SKM-1 treated with dmso at 0.1 percent for 144 hours (cell line): ENCODE results near the gene FPR3.
"Not testable (repeated sequence)": the region's sequence is repeated elsewhere in the genome, so short reads cannot be mapped to it uniquely, and the experiment has no call there.

Source experiments
- DNase-seq: peaks from one replicate; lab custom pipeline; 2025; ENCODE audit not compliant: unreplicated experiment; lab: John Stamatoyannopoulos, UW

The FPR3 gene

DNA sequence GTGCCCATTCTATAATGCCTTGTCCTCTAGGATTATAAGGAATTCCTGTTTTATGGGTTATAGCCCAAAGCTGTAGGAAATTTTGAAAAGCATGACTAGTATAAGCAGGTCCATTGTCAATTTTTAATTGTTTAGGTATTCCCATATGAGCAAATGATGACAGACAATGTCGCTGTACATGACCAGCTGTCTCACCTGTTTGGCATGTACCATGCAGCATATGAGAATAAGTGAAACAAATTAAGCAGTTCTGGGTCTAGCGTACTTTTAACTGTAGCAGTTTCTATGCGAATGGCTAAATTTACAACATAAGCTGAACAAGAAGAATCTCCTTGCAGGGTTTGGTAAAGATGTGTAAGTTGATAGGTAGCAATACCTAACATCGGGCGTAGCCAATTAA, 11.6 kb downstream of the FPR3 start:
- not testable (repeated sequence) for DNase-seq

DNA sequence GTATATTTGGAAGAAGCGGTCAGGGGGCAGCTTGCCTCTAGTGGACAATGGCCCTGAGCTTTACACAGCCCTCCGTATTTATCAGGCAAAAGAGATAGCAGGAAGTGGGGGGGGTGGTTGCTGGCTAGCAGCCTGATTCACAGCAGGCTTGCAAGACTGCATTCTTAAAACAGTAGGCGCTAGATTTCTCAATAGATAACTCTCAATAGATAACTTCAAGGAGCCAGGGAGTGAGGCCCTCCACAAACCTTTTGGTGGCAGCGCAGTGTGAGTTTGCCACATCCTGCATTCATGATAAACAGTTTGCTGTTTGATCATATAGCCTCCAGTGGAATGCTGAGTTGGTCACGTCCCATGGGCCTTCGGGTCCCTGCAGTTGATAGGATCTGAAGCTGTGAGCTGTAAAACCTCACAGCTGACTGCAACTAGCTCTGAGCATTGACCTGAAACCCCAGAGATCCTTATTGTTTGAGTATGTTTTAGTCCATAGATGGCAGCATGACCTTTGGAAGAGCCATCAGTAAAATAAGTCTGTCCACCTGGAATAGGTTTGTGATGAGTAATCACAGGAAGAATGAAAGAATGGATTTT, 12.2 kb downstream of the FPR3 start:
- peak; percentile 40 for DNase-seq

DNA sequence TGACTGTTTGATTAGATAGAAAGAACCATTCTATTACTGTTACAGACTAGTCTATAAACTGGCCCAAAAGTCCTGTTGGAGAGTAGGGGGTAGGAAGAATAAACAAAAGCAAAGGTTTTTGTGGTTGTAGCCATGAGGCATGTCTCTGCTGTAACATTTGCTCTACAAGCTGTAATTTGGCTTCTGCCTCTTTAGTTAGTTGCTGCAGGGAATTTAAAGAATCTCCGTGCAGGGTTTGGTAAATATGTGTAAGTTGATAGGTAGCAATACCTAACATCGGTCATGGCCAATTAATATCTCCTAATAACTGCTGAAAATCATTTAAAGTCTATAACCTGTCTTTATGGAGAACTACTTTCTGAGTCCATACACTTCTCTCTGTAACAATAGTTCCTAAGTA, 13.0 kb downstream of the FPR3 start:
- DNase-seq: no peak

DNA sequence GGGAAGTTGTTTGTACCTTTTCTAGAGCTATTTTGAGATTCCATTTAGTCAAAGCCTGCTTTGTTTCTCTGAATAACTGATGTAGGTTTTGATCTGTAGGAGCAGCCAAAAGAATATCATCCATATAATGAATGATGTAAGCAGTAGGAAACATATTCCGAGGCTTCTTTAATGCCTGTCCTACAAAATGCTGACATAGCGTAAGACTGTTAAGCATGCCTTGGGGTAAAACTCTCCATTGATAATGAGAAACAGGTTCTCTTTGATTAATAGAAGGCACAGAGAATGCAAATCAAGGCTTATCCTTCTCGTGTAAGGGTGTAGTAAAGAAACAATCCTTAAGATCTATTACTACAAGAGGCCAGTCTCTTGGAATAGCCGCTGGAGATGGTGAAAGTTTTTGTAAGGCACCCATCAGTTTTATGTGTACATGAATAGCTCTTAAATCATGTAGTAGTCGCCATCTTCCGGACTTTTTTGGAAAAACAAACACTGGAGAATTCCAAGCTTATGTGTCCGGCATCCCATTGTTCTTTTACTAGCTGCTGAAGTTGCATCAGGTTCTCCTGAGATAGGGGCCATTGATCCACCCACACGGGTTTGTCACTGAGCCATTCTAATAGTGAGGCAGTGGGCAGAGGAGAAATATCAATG, 13.5 kb downstream of the FPR3 start:
- DNase-seq: no peak

DNA sequence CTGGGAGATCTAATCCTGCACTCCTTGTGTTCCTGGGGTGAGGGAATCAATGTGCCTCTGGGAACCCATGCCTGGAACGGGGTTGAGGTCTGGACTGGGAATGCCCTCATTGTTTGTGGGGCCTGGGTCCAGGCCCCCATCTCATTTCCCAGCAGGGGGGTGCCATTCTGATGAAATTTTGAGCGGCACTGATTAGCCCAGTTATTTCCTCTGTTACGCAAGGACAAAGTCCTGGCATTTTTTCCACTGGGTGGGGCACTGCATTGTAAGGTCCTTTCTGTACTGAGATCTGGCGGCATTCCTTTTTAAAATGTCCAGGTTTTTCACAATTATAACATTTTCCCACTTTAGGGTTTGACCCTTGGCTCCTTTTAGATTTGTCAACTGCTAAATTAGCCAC, 14.8 kb downstream of the FPR3 start:
- no peak for DNase-seq

DNA sequence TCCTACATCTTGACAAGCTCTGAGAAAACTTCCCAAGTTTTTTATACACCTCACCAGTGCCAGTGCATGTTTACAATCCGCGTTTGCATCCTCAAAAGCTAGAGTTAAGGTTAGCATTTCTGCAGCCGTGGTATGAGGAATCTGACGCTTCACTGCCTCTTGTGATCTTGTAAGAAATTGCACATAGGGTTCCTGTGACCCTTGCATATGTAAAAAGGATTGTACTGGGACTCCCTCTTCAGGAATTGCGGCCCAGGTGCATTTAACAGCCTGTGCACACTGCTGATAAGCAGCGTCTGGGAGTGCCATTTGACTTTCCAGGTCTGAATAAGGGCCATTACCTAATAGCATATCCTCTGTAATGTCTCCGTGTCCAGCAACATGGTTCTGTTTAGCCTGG, 15.3 kb downstream of the FPR3 start:
- DNase-seq: no peak

DNA sequence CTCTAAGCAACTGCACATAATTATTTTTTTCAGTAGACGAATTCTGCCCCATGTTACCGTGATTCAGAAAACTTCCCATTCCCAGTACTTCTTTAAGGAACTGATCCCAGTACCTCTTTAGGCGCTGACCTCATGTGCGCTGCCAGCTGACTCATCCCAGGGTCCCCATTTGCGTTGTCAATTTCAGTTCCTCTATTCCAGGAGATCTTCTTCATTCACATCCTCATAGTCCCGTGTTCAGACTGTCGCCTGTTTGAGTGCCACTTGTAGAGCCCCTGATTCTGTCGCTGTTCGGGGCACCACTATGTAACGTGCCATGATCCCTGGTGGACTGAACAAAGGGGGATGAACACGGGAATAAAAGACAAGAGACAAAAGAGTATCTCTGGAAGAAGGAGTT, 16.4 kb downstream of the FPR3 start:
- DNase-seq: no peak

DNA sequence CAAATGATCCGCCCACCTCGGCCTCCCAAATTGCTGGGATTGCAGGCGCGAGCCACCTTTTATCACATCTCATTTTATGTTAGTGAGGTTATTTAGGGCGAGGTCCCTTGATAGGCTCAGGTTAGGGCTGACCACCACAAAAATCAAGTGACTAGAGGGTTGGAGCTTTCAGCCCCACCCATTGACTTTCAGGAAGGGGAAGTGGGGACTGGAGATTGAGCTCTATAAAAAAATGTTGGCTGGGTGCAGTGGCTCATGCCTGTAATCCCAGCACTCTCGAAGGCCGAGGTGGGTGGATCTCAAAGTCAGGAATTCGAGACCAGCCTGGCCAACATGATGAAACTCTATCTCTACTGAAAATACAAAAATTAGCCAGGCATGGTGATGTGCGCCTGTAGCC, 20.1 kb downstream of the FPR3 start:
- no peak for DNase-seq

DNA sequence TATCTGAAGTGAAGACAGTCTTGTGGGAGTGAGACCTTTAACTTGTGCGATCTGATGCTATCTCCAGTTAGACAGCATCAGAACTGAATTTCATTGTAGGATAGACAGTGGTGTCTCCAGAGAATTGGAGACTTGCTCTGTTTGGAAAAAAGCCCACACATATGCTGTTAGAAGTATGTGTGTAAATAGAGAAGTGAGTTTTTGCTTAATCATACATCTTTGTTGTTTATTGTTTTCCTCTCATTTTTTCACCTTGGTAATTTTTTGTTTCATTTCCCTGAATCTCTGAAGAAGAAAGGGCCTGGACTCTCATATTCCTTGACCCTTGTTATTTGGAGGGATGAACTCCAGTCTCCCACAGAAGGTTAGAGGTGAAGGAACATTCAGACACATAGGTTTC, 21.8 kb downstream of the FPR3 start:
- no peak for DNase-seq

DNA sequence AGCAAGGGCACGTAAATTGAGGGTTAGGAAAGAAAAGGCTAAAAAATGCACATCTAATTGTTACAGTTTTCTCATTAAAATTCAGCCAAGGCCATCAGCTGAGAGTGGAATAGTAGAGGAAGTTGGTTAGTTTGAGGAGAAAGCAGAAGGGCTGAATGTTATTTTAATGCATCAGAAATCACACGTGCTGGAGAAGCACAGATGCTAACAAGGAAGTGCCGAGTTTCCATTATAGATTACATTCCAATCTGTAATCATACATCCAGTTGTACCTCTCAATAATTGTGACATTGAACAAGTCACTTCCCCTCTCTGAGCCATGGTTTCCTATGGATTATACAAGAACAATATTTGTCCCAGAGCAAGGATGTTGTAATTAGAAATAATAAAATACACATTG, 25.1 kb downstream of the FPR3 start:
- DNase-seq: no peak

DNA sequence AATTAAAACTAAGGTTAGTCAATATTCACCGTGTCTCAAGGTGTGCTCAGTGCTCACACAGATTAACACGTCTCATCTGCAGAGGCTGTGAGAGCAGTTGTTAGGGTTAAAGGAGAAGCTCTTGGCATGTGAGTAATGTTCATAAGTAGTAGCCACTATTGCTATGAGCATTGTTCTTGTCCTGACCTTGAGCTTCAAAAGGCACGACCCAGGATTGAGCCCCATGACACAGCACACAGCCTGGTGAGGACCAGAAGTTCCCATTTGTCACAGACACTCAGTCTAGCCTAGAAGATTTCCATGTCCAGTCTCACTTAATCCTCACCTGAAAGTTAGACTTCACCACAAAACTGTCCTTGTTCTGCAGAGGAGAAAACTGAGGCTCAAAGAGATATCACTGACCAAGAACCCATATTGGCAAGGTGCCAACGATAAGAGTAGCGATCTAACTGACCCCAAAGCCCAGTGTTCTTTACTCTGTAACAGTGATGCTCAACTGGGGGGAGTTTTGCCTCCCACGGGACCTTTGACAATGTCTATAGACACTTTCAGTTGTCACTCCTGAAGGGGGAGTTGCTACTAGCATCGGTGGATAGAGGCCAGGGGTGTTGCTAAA, 26.0 kb downstream of the FPR3 start:
- DNase-seq: no peak

DNA sequence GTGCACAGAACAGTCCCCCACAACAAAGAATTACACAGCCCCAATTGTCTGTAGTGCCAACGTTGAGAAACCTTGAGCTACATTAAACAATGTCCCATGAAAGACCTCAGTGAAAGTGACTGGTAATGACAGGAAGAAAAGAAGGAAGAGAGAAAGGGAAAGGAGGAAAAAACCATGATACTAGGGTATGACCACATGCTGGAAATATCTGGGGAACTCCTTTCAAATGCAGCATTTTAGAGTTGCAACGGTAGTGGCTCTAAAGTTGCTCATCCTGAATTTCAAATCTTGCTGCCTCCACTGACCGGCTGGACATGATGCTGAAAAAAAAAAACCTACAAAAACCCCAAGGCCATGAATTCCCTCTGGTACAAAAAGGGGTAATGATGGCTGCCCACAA, 26.5 kb downstream of the FPR3 start:
- DNase-seq: no peak

DNA sequence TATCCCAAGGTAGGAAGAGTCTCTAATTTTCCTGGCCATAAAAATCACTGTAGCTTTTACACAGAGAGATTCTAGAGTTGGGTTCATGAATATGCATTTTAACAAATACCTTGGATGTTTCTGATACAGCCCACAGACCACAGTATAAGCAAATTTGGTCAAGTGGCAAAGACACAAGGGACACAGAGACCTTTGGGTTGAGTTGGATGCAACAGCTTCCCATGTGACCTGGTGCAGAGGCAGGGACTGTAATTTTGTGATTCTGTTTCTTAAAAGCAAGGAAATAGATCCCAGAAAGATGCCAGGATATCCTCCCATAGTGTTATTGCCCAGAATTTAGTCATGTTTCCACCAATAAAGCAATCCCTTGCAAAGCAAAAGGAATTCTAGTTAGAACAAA, 27.0 kb downstream of the FPR3 start:
- no peak for DNase-seq

DNA sequence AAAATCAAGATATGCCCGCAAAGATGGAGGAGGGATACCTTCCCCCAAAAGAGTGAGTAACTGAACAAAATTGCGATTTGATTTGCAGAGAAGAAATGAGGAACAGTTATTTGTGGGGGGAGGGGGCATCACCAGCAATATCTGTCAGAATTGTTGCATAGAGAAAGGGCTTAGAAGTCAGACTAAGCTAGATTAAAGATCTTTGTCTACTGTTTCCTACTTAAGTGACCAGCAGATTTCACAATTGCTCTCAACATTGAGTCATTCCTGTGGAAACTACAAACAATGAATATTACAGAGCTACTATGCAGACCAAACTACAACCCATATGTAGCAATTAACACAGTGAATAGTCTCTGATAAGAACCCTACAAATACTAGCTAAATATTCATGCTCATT, 27.4 kb downstream of the FPR3 start:
- peak; percentile 62 for DNase-seq

DNA sequence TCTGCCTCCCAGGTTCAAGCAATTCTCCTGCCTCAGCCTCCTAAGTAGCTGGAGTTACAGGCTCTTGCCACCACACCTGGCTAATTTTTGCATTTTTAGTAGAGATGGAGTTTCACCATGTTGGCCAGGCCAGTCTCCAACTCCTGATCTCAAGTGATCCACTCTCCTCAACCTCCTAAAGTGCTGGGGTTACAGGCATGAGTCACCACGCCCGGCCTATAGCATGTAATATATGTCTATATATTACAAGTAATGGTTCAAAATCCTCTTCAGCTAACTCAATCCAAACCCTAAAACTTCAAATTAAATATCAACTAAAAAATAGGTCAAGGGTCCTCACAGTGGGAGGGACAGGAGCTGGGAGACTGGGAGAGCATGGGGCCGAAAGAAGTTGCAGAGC, 28.0 kb downstream of the FPR3 start:
- DNase-seq: no peak

DNA sequence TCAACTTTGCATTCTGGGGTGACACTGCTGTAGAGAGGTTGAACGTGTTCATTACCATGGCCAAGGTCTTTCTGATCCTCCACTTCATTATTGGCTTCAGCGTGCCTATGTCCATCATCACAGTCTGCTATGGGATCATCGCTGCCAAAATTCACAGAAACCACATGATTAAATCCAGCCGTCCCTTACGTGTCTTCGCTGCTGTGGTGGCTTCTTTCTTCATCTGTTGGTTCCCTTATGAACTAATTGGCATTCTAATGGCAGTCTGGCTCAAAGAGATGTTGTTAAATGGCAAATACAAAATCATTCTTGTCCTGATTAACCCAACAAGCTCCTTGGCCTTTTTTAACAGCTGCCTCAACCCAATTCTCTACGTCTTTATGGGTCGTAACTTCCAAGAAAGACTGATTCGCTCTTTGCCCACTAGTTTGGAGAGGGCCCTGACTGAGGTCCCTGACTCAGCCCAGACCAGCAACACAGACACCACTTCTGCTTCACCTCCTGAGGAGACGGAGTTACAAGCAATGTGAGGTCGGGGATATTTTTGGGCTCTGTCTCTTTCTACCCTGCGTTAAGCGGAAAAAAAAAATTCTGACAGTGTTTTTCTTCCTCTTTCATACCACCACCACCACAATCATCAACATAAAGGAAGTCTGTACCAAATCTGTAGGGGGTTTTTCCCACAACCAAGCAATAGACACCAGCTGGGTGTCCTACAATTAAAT, 29.5 kb downstream of the FPR3 start:
- peak; percentile 55 for DNase-seq

DNA sequence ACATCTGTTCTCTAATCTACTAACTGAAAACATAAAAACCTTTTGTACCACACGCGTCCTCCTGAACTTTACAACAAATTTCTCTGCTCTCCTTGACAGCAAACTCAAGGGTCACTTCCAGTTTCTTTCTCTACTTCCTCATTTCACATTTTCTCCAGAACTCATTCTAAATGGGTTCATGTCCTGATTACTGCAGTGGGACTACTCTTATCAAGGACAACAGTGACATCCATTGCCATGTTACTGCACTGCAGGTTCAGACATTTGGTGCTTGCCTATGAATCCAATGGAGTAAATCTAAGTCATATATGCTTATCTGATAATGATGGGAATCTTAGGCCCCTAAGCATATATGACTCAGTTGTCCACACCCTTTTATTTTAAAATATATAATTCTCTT, 35.3 kb downstream of the FPR3 start:
- peak; percentile 67 for DNase-seq

DNA sequence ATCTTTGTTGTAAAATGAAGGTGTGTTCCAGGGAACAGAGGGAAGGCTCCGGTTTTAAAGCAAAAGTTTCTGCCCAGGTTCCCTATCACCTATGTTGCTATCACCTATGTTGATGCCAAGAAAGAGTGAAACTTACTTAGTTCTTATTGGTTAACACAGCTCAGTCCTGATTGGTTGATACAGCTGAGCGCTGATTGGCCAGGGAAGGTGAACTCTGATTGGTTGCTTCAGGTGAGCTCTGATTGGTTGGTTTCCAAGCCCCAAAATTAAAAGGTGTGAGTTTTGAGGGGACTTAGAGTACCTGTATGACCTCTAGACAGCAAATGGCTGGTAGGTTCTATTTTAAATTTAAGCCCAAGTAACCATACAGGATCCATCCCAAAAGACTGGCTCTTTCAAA, 42.2 kb downstream of the FPR3 start:
- no peak for DNase-seq

DNA sequence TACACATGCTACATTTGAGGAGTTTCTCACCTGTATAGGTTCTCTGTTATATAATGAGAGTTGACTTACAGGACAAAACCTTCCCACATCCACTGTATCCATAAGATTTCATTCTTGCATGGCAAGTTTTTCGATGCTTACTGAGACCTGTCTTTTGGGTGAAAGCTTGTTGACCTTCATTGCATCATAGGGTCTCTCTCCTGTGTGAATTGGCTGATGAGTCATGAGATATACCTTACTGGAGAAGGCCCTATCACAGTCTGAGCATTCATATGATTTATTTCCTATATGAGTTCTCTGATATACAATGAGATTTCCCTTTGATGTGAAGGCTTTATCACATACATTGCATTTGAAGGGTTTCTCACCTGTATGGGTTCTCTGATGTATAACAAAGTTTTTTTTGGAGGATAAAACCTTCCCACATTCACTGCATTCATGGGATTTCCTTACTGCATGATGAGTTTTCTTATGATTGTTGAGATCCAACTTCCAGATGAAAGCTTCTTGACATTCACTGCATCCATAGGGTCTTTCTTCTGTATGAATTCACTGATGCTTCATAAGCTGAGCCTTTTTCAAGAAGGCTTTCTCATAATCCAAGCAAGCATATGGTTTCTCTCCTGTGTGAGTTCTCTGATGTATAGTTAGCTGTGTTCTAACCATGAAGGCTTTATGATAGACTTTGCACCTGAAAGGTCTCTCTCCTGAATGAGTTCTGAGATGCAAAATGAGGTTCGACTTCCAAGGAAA, 67.1 kb downstream of the FPR3 start:
- no peak for DNase-seq

DNA sequence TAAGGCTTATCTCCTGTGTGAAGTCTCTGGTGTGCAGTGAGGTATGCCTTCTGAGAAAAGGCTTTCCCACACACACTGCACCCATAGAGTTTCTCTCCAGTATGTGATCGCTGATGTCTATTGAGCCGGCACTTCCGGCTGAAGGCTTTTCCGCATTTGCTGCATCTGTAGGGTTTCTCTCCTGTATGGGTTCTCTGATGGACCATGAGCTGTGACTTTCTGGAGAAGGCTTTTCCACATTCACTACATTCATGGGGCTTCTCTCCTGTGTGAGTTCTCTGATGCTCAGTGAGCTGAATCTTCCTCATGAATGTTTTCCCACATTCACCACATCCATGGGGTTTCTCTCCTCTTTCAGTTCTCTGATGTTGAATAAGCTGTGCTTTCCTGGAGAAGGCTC, 78.1 kb downstream of the FPR3 start:
- no peak for DNase-seq
